ENCODE data around the gene UBE2Z. TPM values are rescaled to one million over a fixed set of nuclear protein-coding genes. Genes with fewer than 3 reads are reported as not detected.

Gene UBE2Z
- total and polyA plus RNA-seq, 2 of the 4 experiments (the other 2 are of a cell fraction), result 68.5 to 126 TPM

GRCh38 chr17:48907713-48908046 lies 527 bp upstream of the UBE2Z start:
- in situ Hi-C loops (cut with MboI; ENCODE audit: low sequenced_read_pairs), result no loop called here
- Histone ChIP-seq H3K23ac (ENCODE audit: low read depth, low read length) (peak overlapping the region; percentile 49; the same call in 1 of the 2 replicates), H4K20me1 (ENCODE audit: insufficient read depth, low read length) (peaks cover 35% of the 10 kb centered on the region), H2AK5ac (ENCODE audit: low read depth, low read length) (peak overlapping the region; percentile 73), H3K56ac (ENCODE audit: extremely low read depth, insufficient read depth, low read length) (peak overlapping the region; percentile 67), H2AFZ (replicated peaks; ENCODE audit: low read length, poor library complexity) (peak overlapping the region; percentile 93), H2BK120ac (ENCODE audit: low read depth, low read length) (peak overlapping the region; percentile 81; the same call in 1 of the 2 replicates), H3K4me3 (ENCODE audit: insufficient read depth, low read depth, low read length) (peak overlapping the region; percentile 68), H3K27ac (ENCODE audit: insufficient read depth, low read length) (peak overlapping the region; percentile 83), H4K8ac (ENCODE audit: low read depth in 2 of 2, low read length in 2 of 2) (peak overlapping the region; percentile 87 to 96), H3K27me3 (ENCODE audit: control insufficient read depth, insufficient read depth, low read length) (no peaks in the 10 kb centered on the region), H4K5ac (ENCODE audit: low read depth, low read length) (peak overlapping the region; percentile 97), H3K18ac (ENCODE audit: low read depth, low read length) (peak overlapping the region; percentile 85), H2BK15ac (ENCODE audit: low read depth, low read length) (peak overlapping the region; percentile 8; the same call in 1 of the 3 replicates), H3K36me3 (ENCODE audit: control insufficient read depth, insufficient read depth, low read length) (peaks cover 13% of the 10 kb centered on the region), H3K4ac (ENCODE audit: low read depth, low read length) (peak overlapping the region; percentile 91), H2AK9ac (replicated peaks; ENCODE audit: low read depth, low read length, poor library complexity) (peak overlapping the region; percentile 88), H3K4me2 (ENCODE audit: low read depth, low read length) (peak overlapping the region; percentile 98), H4K91ac (ENCODE audit: insufficient read depth, low read depth, low read length) (peak overlapping the region; percentile 91), H3K14ac (replicated peaks; ENCODE audit: low read depth, low read length) (peak overlapping the region; percentile 97), H3K79me1 (ENCODE audit: low read depth in 1 of 2, low read length in 2 of 2) (peaks cover 13 to 42% of the 10 kb centered on the region in 2 experiments), H3K9ac (ENCODE audit: low read depth, low read length) (peak overlapping the region; percentile 96), H3K4me1 (ENCODE audit: control insufficient read depth, insufficient read depth, low read length) (peaks cover 13% of the 10 kb centered on the region), H3K9me3 (ENCODE audit: control insufficient read depth, insufficient read depth, low read length) (no peaks in the 10 kb centered on the region), H3K9me1 (ENCODE audit: insufficient read depth, low read length) (peaks cover 25% of the 10 kb centered on the region), H2BK5ac (ENCODE audit: low read depth, low read length, poor library complexity, severe bottlenecking) (peak overlapping the region; percentile 95), H2BK20ac (ENCODE audit: low read depth, low read length) (no peak overlapping the region)
- peak; percentile 88 for TF ChIP-seq NFE2L2 (IDR thresholded peaks at IDR 0.05; ENCODE audit: low read depth, low read length)
- no peak for TF ChIP-seq RFX5 (IDR thresholded peaks at IDR 0.05; ENCODE audit: low read depth, low read length)
- TF ChIP-seq CTCF (conservative IDR thresholded peaks at IDR 0.05; ENCODE audit: low read depth, low read length), result no peak
- TF ChIP-seq SMC3 (IDR thresholded peaks at IDR 0.05; ENCODE audit: low read depth, low read length), result no peak
- TF ChIP-seq CHD1 (IDR thresholded peaks at IDR 0.05; ENCODE audit: low read depth, low read length), result no peak
- TF ChIP-seq BHLHE40 (IDR thresholded peaks at IDR 0.05; ENCODE audit: low read depth, low read length), result no peak
- no peak for TF ChIP-seq FOS (IDR thresholded peaks at IDR 0.05; ENCODE audit: low read depth, low read length)
- no peak for TF ChIP-seq MAZ (IDR thresholded peaks at IDR 0.05; ENCODE audit: borderline replicate concordance, low read depth, low read length)
- TF ChIP-seq MAFK (IDR thresholded peaks at IDR 0.05; ENCODE audit: low read depth, low read length), result peak; percentile 38; the same call in 1 of the 2 replicates
- ATAC-seq (ENCODE audit: low read depth) (no peak), DNase-seq (peak; percentile 64)
- TSS peak; percentile 40 for BruUV-seq (replicated peaks)
- WGBS, 2 experiments (ENCODE audit: extremely low coverage in 2 of 2, insufficient read length in 1 of 2), result no CpG with 5 or more reads among the region's 2 CpGs
- CTCF ChIA-PET, result no interaction called here
- intact Hi-C loops (cut with micrococcal nuclease), result no loop called here
- dilution Hi-C loops (cut with HindIII; ENCODE audit: low sequenced_read_pairs, unreplicated experiment), result loop anchor here (25.0 kb wide), 1 partner anchor 130 kb away; no protein-coding TSS in a partner anchor
- POLR2A ChIA-PET (ENCODE audit: unreplicated experiment), result no interaction called here

Data from IMR-90 (cell line).